Spleen (tissue), 11 donors: ENCODE measurements around the gene SCARB1. TPM values are rescaled to one million over a fixed set of nuclear protein-coding genes. Genes with fewer than 3 reads are reported as not detected.

Experiments used
- DNase-seq: peaks from one replicate; pipeline ENCODE4 v3.0.0-alpha.2; 2020
- H3K27ac ChIP-seq, 8 donors: fragments of 200-600 bp; sonication (generic) in 7 of 8; 1 replicate in 4 of 8; 2 replicates in 4 of 8; pipeline versions ENCODE4 v1.5.0 to v1.8.0; 2016 to 2021; ENCODE audit warnings: inconsistent platforms in 4 of 8, mild to moderate bottlenecking in 4 of 8, moderate library complexity in 1 of 8
- H3K27me3 ChIP-seq, 7 donors: fragments of 200-600 bp; sonication (generic) in 6 of 7; replicated peaks in 1 of 7; 1 replicate in 4 of 7; 2 replicates in 3 of 7; pipeline versions ENCODE4 v1.5.0 to v1.8.0; 2016 to 2021; ENCODE audit warnings: inconsistent platforms in 3 of 7, mild to moderate bottlenecking in 1 of 7
- H3K36me3 ChIP-seq, 6 donors: fragments of 200-600 bp; sonication (generic) in 5 of 6; 1 replicate in 4 of 6; 2 replicates in 2 of 6; pipeline versions ENCODE4 v1.5.0 to v1.8.0; 2016 to 2021; ENCODE audit warnings: inconsistent platforms in 2 of 6
- H3K4me1 ChIP-seq, 6 donors: fragments of 200-600 bp; sonication (generic) in 5 of 6; 1 replicate in 3 of 6; 2 replicates in 3 of 6; pipeline versions ENCODE4 v1.5.0 to v1.8.0; 2016 to 2021; ENCODE audit warnings: inconsistent platforms in 3 of 6
- H3K4me3 ChIP-seq, 8 donors: fragments of 200-600 bp; sonication (generic) in 7 of 8; 1 replicate in 4 of 8; 2 replicates in 4 of 8; pipeline versions ENCODE4 v1.5.0 to v1.8.0; 2016 to 2021; ENCODE audit warnings: inconsistent platforms in 4 of 8, mild to moderate bottlenecking in 4 of 8, moderate library complexity in 2 of 8
- H3K9me3 ChIP-seq, 8 donors: fragments of 200-600 bp; sonication (generic) in 7 of 8; 1 replicate in 4 of 8; 2 replicates in 4 of 8; pipeline versions ENCODE4 v1.5.0 to v1.8.0; 2016 to 2021; ENCODE audit warnings: inconsistent platforms in 4 of 8
- CTCF ChIP-seq, 11 experiments: fragments of 200-600 bp in 7 of 11; fragments of 450-650 bp in 4 of 11; sonication (generic) in 4 of 11; IDR thresholded peaks in 8 of 11; conservative IDR thresholded peaks in 3 of 11; 1 replicate in 7 of 11; 2 replicates in 4 of 11; pipeline versions ENCODE4 v1.4.0 to v1.8.0; 2016 to 2021; ENCODE audit warnings: antibody characterized with exemption in 11 of 11, inconsistent platforms in 4 of 11, mild to moderate bottlenecking in 1 of 11
- POLR2A ChIP-seq, 3 donors: fragments of 450-650 bp; IDR thresholded peaks; one replicate each; pipeline ENCODE4 v1.5.1; 2017; ENCODE audit warnings: antibody characterized with exemption in 3 of 3, mild to moderate bottlenecking in 1 of 3
- POLR2AphosphoS5 ChIP-seq, 3 donors: sonication (generic); formaldehyde crosslinking; IDR thresholded peaks; one replicate each; pipeline ENCODE4 v1.5.1; 2017; ENCODE audit warnings: antibody characterized with exemption in 3 of 3
- WGBS, 5 donors: extraction: QIAGEN DNeasy Blood & Tissue Kit in 3 of 5; methylation state at CpG; one replicate each; pipeline versions ENCODE4 v1.1.5 to v1.1.7; 2013 to 2018; 5-methylcytosine and 5-hydroxymethylcytosine counted together
- intact Hi-C: fragments of 100-400 bp; cut with DNase I; formaldehyde crosslinking; loops from one replicate; pipeline ENCODE4 v1.15.0; 2023; ENCODE audit warnings: low total_unique reads
- polyA plus RNA-seq, 3 donors: library from polyadenylated mRNA; stranded (reverse); fragments of 200-250 nt; gene quantifications; one replicate each; pipeline ENCODE4 v1.2.1, GENCODE V29; 2013
- total RNA-seq, 7 donors: library from RNA; depleted of rRNA in 3 of 7; stranded (reverse); fragments of >200 nt in 3 of 7; fragmentation: NEBNext Ultra II Directional in 4 of 7; extraction: Animal tissue kit (Norgen Biotek cat#: 25700) in 4 of 7; gene quantifications; one replicate each; pipeline versions ENCODE4 v1.1.0 to v1.2.1, GENCODE V29; 2016 to 2021
- donor health status: healthy with polysubstance abuse.
- donor health status: DM: no; HTN: no; CAD: no; lungs with moderate emphysema.
- donor health status: DM: no; HTN: no; CAD: no.
- donor health status: Bipolar disorder and iron deficiency.
- donor health status: healthy.
- donor health status: DM: no; HTN: no; CAD: no.
- donor health status: DM: yes; HTN: yes; CAD: no.

The SCARB1 gene
- total and polyA plus RNA-seq, 10 donors: 11.9 to 59.3 (median 24.3) TPM

- H3K27ac ChIP-seq: peak overlapping the region in 4 of 8 donors; percentile 41 to 73 (median 52)
- H3K9me3 ChIP-seq: peaks cover 0 to 3% (median 0%) of the 10 kb centered on the region in 8 donors
- DNase-seq: no peak
- intact Hi-C loops: no loop called here
- no peak overlapping the region for H3K4me3 ChIP-seq
- peaks cover 0 to 93% (median 53%) of the 10 kb centered on the region in 6 donors for H3K4me1 ChIP-seq
- H3K36me3 ChIP-seq: no peaks in the 10 kb centered on the region
- H3K27me3 ChIP-seq: peaks cover 0 to 14% (median 0%) of the 10 kb centered on the region in 7 donors
- TF ChIP-seq POLR2AphosphoS5 (IDR thresholded peaks at IDR 0.05): peak in 2 of 3 donors; percentile 10
- no peak for TF ChIP-seq CTCF (IDR thresholded peaks at IDR 0.05 in 8 of 11, conservative IDR thresholded peaks at IDR 0.05 in 3 of 11)
- WGBS, 5 donors: 65 to 82% (median 74%) methylated on average over 34 of the region's 34 CpGs
Measured at GRCh38 chr12:124738636-124739467, 124.8 kb downstream of the SCARB1 start.

GRCh38 chr12:124737772-124738635 lies 125.7 kb downstream of the SCARB1 start:
- Histone ChIP-seq H3K27ac (peak overlapping the region in 7 of 8 donors; percentile 3 to 73 (median 41)), H3K9me3 (peaks cover 0 to 3% (median 0%) of the 10 kb centered on the region in 8 donors), H3K4me3 (no peak overlapping the region), H3K36me3 (no peaks in the 10 kb centered on the region), H3K4me1 (peaks cover 0 to 94% (median 53%) of the 10 kb centered on the region in 6 donors), H3K27me3 (peaks cover 0 to 14% (median 0%) of the 10 kb centered on the region in 7 donors)
- no peak for DNase-seq
- TF ChIP-seq POLR2AphosphoS5 (IDR thresholded peaks at IDR 0.05) (peak in 2 of 3 donors; percentile 18 to 25), POLR2A (IDR thresholded peaks at IDR 0.05) (no peak), CTCF (IDR thresholded peaks at IDR 0.05 in 8 of 11, conservative IDR thresholded peaks at IDR 0.05 in 3 of 11) (no peak)
- intact Hi-C loops: no loop called here
- 66 to 83% (median 76%) methylated on average over 15 of the region's 15 CpGs for WGBS, 5 donors

GRCh38 chr12:124737040-124737419 lies 126.6 kb downstream of the SCARB1 start:
- Histone ChIP-seq H3K36me3 (no peaks in the 10 kb centered on the region), H3K27me3 (peaks cover 0 to 14% (median 0%) of the 10 kb centered on the region in 7 donors), H3K9me3 (peaks cover 0 to 3% (median 0%) of the 10 kb centered on the region in 8 donors), H3K4me3 (no peak overlapping the region), H3K27ac (peak overlapping the region in 1 of 8 donors; percentile 73), H3K4me1 (peaks cover 0 to 91% (median 49%) of the 10 kb centered on the region in 6 donors)
- intact Hi-C loops: no loop called here
- TF ChIP-seq POLR2AphosphoS5 (IDR thresholded peaks at IDR 0.05) (peak in 1 of 3 donors; percentile 36), POLR2A (IDR thresholded peaks at IDR 0.05) (no peak), CTCF (IDR thresholded peaks at IDR 0.05 in 8 of 11, conservative IDR thresholded peaks at IDR 0.05 in 3 of 11) (no peak)
- WGBS, 5 donors: 45 to 72% (median 61%) methylated on average over 8 of the region's 8 CpGs
- no peak for DNase-seq
